HFFc6 (cell line): ENCODE data around the gene PTPRN2. TPM values are rescaled to one million over a fixed set of nuclear protein-coding genes. Genes with fewer than 3 reads are reported as not detected.

Source experiments
- DNase-seq: peaks from one replicate; pipeline ENCODE4 v3.0.0-alpha.2; 2018
- H3K27ac Mint-ChIP-seq: 2 replicates; pipeline ENCODE4 v1.8.0; 2020; ENCODE audit warnings: mild to moderate bottlenecking, mixed read lengths
- H3K27me3 Mint-ChIP-seq: 2 replicates; pipeline ENCODE4 v1.8.0; 2021; ENCODE audit warnings: mild to moderate bottlenecking, moderate library complexity, mixed read lengths; ENCODE audit not compliant: insufficient read depth
- H3K36me3 Mint-ChIP-seq: 2 replicates; pipeline ENCODE4 v1.8.0; 2021; ENCODE audit warnings: low read depth, mixed read lengths
- H3K4me1 Mint-ChIP-seq: 2 replicates; pipeline ENCODE4 v1.8.0; 2020; ENCODE audit warnings: low read depth, mixed read lengths
- H3K4me3 Mint-ChIP-seq: 2 replicates; pipeline ENCODE4 v1.8.0; 2020; ENCODE audit warnings: mild to moderate bottlenecking, moderate library complexity, mixed read lengths
- H3K9me3 Mint-ChIP-seq: 2 replicates; pipeline ENCODE4 v1.8.0; 2020; ENCODE audit warnings: mild to moderate bottlenecking, mixed read lengths
- total RNA-seq, 6 experiments: library from RNA; stranded (reverse); fragmentation: NEBNext Ultra II Directional; extraction: Animal tissue kit (Norgen Biotek cat#: 25700); gene quantifications; 2 replicates in 1 of 6; 3 replicates in 5 of 6; pipeline ENCODE4 v1.2.3, GENCODE V29; 2021
- TF ChIP-seq, protein P1 (sequence below): fragments of 200-600 bp; sonication (generic); IDR thresholded peaks from 2 replicates; pipeline ENCODE4 v1.5.0; 2021; ENCODE audit warnings: antibody characterized with exemption, mild to moderate bottlenecking

PTPRN2 gene
- total RNA-seq, 6 experiments from 2014 or later, result 0.05 to 0.27 (median 0.23) TPM

DNA sequence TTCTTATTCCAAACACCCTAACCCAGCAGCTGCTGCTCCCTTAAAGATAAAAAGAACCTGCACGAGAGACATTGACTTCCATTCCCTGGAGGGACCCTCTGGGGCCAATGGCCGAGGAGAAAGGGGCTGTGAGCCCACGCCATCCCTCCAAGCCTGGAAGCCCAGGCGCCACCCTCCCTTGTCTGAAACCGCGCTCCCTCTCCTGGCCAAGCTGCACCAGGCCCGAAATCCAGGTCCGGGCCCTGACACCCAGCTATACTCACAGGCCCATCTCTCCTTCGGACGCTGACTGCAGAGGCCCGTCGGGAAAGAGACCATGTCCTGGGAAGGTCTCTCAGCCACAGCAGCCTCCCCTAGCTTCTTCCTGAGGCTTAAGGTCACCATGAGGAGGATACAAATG, 196.5 kb downstream of the PTPRN2 start:
- H3K27me3 Mint-ChIP-seq, result no peaks in the 10 kb centered on the region; the same call in none of the 2 replicates
- no peak for DNase-seq

DNA sequence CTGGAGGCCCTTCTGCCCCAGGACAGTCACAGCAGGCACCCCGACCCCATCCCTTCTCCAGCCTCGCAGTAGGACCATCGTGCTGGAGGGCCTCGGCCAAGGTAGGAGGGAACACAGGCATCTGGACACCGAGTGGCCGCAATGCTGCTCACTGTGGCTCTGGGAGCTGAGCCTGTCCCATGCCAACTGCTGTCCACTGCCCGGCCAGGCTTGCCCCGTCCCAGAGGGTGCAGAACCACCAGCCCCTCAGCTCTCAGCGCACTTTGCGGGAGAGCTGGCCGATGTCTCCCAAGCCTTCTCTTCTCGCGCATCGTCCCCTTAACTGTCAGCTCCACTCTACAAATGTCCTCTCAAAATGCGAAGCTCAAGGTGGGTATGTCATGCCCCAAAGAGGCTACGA, 197.2 kb downstream of the PTPRN2 start:
- H3K27ac Mint-ChIP-seq, result no peak overlapping the region
- H3K9me3 Mint-ChIP-seq, result peaks cover 47% of the 10 kb centered on the region
- no peak for DNase-seq
- no peaks in the 10 kb centered on the region; the same call in 1 of the 2 replicates for H3K36me3 Mint-ChIP-seq
- TF ChIP-seq, protein P1, sequence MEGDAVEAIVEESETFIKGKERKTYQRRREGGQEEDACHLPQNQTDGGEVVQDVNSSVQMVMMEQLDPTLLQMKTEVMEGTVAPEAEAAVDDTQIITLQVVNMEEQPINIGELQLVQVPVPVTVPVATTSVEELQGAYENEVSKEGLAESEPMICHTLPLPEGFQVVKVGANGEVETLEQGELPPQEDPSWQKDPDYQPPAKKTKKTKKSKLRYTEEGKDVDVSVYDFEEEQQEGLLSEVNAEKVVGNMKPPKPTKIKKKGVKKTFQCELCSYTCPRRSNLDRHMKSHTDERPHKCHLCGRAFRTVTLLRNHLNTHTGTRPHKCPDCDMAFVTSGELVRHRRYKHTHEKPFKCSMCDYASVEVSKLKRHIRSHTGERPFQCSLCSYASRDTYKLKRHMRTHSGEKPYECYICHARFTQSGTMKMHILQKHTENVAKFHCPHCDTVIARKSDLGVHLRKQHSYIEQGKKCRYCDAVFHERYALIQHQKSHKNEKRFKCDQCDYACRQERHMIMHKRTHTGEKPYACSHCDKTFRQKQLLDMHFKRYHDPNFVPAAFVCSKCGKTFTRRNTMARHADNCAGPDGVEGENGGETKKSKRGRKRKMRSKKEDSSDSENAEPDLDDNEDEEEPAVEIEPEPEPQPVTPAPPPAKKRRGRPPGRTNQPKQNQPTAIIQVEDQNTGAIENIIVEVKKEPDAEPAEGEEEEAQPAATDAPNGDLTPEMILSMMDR, result no peak
- H3K27me3 Mint-ChIP-seq, result no peaks in the 10 kb centered on the region; the same call in none of the 2 replicates
- H3K4me3 Mint-ChIP-seq, result no peak overlapping the region
- no peaks in the 10 kb centered on the region for H3K4me1 Mint-ChIP-seq

More for the DNA sequence above, 196.5 kb downstream of the PTPRN2 start:
- TF ChIP-seq, protein P1, result no peak
- Mint-ChIP-seq H3K27ac (no peak overlapping the region), H3K4me3 (no peak overlapping the region), H3K4me1 (no peaks in the 10 kb centered on the region), H3K9me3 (peaks cover 43% of the 10 kb centered on the region), H3K36me3 (no peaks in the 10 kb centered on the region; the same call in 1 of the 2 replicates)

DNA sequence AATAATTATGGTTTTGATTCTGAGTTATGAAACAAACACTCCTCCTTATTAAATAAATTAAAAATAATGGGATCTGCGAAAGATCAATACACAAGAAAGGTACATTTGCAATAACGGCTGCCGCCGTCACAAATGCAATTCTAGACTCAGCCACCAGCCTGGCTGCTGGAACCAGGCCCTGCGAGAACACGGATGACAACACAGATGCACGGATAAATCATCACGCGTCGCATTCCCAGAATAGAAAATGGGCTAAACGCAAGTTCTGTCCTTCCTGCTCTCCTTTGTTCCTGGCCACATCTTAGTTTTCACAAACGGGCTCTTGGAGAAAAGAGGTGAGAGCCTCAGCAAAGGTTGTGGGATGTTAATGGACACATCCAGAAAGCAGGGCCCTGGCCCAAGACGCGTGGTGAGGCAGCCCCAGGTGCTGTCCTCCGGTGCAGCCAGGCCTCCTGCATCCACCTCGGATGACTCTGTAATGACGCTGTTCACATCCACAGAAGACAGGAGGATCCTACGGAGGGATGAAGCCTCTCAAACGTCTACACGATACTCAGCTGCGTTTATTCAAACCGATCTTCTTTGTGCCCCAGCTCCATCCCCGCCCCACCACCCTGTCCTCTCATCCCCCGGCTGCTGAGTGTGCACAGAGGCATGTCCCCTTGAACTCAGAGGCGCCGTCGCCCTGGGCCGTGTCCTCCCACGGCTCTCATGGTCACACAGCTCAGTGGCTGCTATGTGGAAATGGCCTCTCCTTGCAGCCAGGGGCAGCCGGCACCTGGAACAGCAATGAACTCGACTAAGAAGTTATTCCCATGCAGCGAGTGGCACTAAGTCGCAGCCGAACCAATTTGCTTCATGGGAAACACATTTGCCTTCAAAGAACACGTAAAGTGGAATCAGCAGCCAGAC, 197.9 kb downstream of the PTPRN2 start:
- TF ChIP-seq, protein P1, result no peak
- H3K4me1 Mint-ChIP-seq, result no peaks in the 10 kb centered on the region
- no peak overlapping the region for H3K27ac Mint-ChIP-seq
- no peak for DNase-seq
- H3K4me3 Mint-ChIP-seq, result no peak overlapping the region
- H3K27me3 Mint-ChIP-seq, result no peaks in the 10 kb centered on the region; the same call in none of the 2 replicates
- H3K9me3 Mint-ChIP-seq, result peaks cover 53% of the 10 kb centered on the region
- no peaks in the 10 kb centered on the region; the same call in 1 of the 2 replicates for H3K36me3 Mint-ChIP-seq

DNA sequence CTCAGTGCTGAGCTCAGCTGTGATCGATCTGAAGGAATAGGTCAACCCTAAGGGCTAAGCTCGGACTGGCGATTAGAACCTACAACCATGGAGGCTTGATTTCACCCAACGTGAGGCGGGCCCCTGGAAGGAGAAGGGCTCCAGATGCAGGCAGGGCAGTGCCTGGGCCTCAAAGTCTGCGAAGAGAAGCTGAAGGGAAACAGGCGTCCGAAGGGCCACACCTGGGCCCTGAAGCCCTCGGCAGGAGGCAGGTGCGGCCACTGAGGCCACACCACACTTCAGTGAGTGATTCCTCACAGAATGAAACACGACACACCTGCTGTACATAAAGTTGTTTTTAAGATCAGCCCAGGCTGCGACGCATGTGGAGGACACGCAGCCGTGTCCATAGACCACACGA, 198.7 kb downstream of the PTPRN2 start:
- TF ChIP-seq, protein P1, result no peak
- Mint-ChIP-seq H3K9me3 (peaks cover 53% of the 10 kb centered on the region), H3K36me3 (no peaks in the 10 kb centered on the region; the same call in 1 of the 2 replicates), H3K27me3 (no peaks in the 10 kb centered on the region; the same call in none of the 2 replicates), H3K4me3 (no peak overlapping the region), H3K27ac (no peak overlapping the region), H3K4me1 (no peaks in the 10 kb centered on the region)
- no peak for DNase-seq

DNA sequence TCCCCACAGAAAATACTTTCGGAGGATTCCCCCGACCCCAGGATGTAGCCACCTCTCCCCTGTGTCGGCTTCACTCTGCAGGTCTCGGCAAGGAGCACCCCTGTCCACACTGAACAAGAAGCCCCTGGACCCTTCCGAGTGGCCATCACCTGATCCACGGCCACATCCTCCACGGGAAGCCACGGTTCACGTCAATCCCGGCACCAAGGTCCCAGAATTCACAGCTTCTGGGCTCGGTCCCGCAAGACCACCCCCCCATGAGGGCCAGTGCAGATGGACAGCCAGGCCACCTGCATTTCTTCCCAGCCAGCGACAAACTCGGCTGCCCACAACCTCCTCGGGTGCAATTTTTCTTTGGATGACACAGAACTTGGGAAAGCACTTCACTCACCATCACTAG, 199.6 kb downstream of the PTPRN2 start:
- no peak for DNase-seq
- Mint-ChIP-seq H3K9me3 (peaks cover 46% of the 10 kb centered on the region), H3K27me3 (no peaks in the 10 kb centered on the region; the same call in none of the 2 replicates), H3K4me3 (no peak overlapping the region), H3K4me1 (no peaks in the 10 kb centered on the region), H3K27ac (no peak overlapping the region), H3K36me3 (no peaks in the 10 kb centered on the region; the same call in 1 of the 2 replicates)
- TF ChIP-seq, protein P1, result no peak
